Putamen (tissue), 1 donor: ENCODE data around the gene PAQR9.
"Not testable (repeated sequence)": the region's sequence is repeated elsewhere in the genome, so short reads cannot be mapped to it uniquely, and the experiment has no call there.

ENCODE experiments used
- DNase-seq: peaks from one replicate; pipeline ENCODE4 v3.0.0-alpha.2; 2016; ENCODE audit warnings: low spot score

Gene PAQR9

GRCh38 chr3:142963516-142964448, at the start of gene PAQR9:
TSS of gene PAQR9 (minus strand) at chr3:142963674. CDS start at chr3:142963336, 338 bp downstream.
- peak; percentile 12 for DNase-seq

DNA sequence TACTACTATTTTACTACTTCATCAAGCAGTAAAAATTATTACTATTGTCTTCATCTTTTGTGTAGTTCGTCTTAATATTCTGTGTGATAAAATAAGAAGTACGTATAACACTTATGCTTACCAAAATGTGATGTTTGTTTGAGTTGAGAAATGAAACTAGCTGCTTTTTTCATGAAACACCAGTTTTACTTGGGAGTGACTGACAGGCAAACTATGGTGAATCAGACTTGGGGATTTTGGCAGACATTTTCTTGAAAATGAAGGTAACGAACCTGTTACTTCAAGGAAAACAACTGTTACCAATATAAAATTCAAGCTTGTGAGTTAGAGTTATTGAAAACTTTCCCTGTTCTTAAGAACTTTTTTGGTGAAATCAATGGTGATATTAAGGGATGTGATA, 48.2 kb upstream of the PAQR9 start:
- DNase-seq = no peak

DNA sequence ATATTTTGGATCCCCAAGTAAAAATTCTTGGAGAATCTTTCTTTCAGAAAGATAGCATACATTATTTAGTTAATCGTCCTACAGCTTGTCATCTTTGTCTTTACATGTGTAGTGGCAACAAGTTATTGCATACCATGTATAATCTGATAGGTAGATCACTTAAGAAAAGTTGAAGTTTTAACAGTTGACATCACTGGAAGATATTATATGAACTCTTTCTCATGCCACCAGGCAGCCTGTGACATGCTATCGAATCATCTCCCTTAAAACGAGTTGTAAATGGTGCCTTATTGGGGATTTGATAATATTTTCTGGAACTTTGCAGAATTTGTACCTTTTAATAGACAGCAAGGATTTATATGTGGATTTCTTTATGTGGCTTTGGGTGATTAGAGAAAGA, 46.5 kb upstream of the PAQR9 start:
- DNase-seq = no peak

- no peak for DNase-seq
Observed at GRCh38 chr3:143004823-143005222, 41.3 kb upstream of the PAQR9 start.

DNA sequence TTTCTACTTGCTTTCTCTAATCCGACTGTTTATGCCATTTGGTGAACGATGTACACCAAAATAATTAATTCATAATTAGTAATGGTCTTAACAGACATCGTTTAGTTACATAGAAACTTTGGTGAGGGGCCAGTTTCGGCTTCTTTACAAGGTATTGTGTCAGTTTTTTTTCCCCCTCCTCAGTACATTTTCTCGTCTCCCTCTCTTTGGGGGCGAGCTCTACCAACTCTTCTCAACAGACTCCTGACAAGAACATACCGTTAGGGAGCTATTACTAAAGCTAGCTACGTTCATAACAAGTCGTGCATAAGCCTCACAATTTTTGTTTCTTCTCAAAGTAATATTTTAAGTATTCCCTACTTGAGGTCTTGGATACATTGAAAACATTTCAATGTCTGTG, 39.3 kb upstream of the PAQR9 start:
- no peak for DNase-seq

GRCh38 chr3:143002083-143002712, 38.7 kb upstream of the PAQR9 start:
- DNase-seq = no peak

DNA sequence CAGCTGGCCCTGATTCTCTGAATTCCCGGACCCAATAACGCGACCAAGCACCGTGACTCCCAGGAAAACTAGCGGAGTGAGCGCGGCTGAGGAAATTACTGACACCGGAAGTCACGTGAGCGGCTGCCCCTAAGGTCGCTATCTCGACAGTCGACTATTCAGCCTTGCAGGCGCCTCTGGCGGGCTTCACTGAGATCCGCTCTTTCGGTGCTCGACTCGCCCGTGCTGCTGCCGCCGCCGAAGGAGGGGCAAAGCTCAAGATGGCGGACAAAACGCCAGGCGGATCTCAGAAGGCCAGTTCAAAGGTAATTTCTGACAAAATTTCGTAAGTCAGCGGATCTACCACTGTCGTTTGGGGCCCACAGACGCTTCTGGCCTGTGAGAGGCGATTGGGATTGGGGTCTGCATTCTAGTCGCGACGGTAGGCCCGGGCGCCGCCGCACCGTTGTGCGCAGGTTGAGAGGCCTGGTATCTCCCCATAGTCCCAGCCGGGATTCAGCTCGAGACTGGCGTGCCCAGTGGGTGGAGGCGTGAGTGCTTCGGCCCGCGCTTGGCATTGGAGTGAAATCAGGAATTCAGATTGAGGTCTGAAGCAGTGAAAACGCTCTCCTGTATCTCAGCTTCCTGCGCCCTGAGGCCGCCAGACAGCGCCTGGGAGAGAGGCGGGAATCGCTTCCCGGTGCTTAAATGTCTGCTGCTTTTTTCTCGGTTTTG, 38.1 kb upstream of the PAQR9 start, which contains the start of gene U2SURP:
Gene U2SURP (plus strand): TSS at position 202 of the 714 bp plus-strand sequence. CDS start 59 bp downstream, at position 261.
- DNase-seq = peak; percentile 98

- no peak for DNase-seq
Observed at GRCh38 chr3:143001034-143001368, 37.5 kb upstream of the PAQR9 start.

DNA sequence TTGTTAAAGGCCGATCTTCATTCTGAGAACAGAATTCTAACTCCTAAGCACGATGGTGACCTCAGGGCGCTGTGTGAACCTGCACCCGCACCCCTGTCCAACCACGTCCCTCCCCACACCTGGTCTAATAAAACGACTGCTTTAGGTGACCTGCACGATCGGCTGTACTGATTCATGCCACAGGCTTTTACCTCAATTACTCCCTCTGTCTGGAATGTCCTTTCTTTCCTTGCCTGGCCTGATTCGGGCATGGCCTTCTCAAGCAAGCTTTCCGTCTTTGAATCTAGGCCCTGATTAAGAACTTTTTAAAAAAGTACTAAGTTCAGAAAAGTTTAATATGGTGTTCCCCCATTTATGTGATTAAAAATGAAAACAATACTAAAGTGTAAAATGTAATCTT, 37.1 kb upstream of the PAQR9 start:
- no peak for DNase-seq

DNA sequence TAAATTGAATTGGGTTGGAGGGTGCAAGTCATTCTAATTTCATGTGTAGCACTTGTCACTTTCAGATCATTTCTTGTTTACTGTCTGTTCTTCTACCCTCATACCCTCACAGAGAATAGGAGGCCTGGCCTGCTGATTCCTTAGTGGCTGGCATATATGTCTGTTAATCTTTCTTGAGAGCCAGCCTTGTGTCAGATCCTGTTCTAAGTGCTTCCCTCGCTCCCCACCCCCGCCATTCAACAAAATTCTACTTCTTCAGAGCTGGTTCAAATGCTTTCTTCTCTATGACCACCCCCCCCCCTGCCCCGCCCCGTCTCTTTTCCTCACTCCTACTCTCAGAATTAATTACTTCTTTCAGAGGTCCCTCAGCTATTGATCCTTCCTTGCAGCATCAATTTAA, 36.4 kb upstream of the PAQR9 start:
- DNase-seq = no peak

GRCh38 chr3:142998439-142998838, 35.0 kb upstream of the PAQR9 start:
- DNase-seq = no peak

GRCh38 chr3:142997330-142997729, 33.9 kb upstream of the PAQR9 start:
- DNase-seq = no peak

DNA sequence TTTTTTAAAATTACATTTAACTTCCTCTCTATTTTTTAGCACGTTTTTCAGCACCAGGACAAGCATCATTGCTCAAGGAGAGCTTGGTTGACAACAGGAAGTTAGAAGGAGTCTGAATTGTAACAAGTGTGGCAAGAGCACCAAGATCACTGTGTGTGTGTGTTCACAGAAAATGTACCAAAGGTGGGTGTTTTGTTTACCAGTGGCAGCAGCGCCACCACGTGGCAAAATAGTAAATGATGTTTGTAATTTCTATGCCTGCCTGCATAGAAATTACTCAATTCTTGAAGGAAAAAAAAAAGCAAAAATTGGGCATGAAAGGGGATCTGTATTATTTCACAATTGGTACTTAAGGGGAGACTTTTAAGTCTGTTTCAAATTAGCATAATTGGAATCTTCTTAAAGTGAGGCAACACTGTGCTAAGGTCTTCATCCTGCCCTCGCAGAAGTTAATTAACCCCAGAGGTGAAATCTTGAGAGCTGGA, 30.5 kb upstream of the PAQR9 start:
- no peak for DNase-seq

DNA sequence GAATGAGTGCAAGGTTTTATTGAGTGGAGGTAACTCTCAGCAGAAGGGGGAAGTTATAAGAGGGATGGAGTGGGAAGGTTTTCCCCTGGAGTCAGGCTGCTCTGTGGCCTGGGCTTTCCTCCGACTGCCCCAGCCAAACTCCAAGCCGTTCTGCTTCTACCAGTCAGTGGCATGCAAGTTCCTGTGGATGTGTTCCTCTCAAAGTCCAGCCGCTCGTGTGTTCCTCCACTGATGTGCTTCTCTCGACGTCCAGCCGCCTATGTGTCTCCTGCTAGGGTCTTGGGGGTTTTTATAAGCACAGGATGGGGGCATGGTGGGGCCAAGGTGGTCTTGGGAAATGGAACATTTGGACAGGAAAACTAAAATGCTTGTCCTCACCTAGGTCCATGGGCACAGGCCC, 28.8 kb upstream of the PAQR9 start:
- DNase-seq = no peak

- DNase-seq = no peak
Observed at GRCh38 chr3:142990721-142991120, 27.2 kb upstream of the PAQR9 start.

DNA sequence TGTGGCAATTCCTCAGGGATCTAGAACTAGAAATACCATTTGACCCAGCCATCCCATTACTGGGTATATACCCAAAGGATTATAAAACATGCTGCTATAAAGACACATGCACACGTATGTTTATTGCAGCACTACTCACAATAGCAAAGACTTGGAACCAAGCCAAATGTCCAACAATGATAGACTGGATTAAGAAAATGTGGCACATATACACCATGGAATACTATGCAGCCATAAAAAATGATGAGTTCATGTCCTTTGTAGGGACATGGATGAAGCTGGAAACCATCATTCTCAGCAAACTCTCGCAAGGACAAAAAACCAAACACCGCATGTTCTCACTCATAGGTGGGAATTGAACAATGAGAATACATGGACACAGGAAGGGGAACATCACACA, 25.4 kb upstream of the PAQR9 start:
- not testable (repeated sequence) for DNase-seq

DNA sequence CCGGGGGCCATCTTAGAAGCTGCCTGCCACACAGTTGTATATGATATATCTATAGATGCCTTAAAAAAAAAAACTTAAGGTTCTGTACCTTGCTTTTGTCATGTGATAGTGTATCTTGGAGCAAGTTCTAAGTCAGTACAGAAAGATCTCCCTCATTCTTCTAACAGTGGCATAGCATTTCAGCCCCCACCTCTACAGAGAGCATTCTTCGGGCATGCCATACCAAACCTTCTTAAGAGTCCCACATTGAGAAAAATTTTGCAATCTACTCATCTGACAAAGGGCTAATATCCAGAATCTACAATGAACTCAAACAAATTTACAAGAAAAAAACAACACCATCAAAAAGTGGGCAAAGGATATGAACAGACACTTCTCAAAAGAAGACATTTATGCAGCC, 24.7 kb upstream of the PAQR9 start:
- DNase-seq = not testable (repeated sequence)

DNA sequence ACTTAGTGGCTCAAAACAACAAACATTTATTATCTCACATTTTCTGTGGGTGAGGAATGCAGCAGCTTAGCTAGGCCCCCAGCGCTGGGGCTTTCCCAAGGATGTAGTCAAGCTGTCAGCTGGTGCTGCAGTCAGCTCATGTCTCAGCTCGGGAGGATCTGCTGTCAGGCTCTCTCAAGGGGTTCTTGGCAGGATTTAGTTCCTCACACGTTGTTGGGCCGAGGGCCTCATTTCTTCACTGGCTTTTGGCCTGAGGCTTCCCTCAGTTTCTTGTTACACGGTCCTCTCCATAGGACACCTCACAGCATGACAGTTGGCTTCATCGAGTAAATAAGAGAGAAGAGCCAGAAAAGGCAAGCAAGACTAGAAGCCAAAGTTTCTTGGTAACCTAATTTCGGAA, 24.2 kb upstream of the PAQR9 start:
- no peak for DNase-seq

- no peak for DNase-seq
Observed at GRCh38 chr3:142987080-142987700, 23.7 kb upstream of the PAQR9 start.

DNA sequence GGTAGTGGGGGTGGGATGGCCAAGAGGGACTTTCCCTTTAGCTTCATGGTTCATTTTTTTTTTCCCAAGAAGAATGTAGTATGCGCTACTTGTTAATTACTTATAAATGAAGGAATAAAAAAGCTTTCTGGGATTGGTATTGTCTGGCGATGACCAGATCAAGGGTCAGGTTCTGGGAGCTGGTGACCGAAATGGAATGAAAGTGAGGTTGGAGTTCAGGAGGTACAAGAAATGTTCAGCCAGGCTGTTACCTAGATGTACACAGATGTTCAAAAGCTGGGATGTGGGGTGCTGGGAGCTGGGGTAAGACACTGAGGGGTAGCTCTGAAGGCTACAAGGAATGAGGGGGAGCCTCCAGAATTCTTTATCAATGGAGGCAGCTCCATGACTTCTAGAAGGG, 20.8 kb upstream of the PAQR9 start:
- no peak for DNase-seq

- DNase-seq = no peak
Observed at GRCh38 chr3:142983318-142983717, 19.8 kb upstream of the PAQR9 start.
